HL-60/S4 treated with retinoic acid at 250 ng/mL for 4 days and 3 days (cell line): ENCODE results near the gene MYLK4.

ENCODE experiments used
- in situ Hi-C: fragments of 300-500 bp; cut with MboI; formaldehyde crosslinking; loops from 2 replicates; pipeline ENCODE4 v1.7.0; 2022; ENCODE audit warnings: low sequenced_read_pairs

MYLK4 gene

DNA sequence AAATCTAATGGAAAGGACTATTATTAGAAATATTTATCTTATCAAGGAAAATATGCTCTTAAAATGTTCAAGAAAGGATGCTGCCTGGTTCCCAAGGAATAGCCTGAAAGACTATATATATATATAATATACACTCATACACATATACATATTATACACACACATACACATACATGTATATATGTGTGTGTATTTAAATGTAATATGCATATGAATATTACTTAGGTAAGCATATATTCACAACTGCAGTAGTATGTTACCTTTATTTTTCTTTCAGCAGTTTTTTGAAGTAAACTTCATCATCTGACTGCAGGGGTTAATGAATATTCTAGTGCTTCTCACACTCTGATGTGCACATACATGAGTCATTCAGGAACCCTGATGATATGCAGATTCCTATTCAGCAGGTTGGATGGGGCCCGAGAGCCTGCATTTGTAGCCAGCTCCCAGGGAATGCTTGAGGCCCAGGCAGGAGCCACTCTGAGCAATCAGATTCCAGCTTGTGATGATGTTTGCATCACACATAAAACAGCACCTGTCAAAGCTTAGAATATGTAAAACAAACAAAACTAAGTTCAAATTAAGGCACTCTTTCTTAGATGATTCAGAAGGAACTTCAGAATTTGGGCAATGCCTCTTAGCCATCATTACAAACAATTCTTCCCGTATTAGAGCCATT lies 16.1 kb downstream of the MYLK4 start:
- in situ Hi-C loops, result no loop called here

DNA sequence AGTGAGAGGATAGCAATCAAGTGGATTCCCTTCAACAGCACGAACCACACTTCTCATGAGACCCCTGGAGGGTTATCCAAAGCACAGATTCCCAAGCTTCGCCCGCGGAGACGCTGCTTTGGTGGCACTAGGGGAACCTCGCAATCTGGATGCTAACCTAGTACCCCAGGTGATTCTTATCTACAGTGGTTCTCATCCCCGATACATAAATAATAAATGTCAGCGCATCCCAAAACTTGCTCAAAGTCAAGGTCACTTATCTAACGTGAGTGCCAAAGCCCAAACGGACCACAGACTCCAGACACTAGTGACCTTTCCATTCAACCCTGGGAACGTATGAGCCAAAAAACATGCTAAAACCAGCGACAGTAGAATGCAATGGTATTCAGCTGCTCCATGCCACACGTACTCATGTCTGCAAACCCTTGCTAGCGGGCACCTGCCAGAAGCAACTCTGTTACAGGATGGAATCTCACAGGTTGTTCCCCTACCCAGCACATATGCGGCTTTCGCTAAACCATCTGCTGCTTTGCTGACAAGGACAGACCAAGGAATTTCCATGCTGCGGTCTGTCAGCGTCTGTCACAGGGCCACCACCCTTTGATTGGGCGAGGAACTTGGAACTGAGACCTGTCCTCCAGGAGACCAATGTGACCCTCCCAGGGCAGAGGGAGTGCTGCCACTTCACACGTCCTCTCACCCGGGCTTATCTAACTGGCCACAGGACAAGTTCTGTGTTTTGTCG lies 16.8 kb downstream of the MYLK4 start:
- in situ Hi-C loops, result no loop called here

DNA sequence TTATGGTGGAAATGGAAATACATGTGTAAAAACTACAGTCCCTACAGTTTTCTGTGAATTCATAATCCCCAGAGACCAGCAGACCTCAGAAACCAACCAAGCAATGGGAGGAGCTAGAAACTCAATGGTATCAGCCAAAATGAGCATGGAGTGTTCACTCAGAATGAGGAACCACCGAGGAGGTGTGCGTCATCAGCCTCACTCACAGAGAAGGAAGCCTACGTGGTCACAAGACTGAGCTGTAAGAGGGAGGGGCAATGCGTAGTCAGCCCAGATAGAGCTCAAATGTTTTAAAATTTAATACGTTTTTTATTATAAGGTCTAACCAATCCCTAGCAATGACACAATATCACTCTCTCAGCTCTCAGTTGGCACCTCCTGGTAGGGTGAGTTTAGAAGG lies 17.4 kb downstream of the MYLK4 start:
- in situ Hi-C loops, result no loop called here

DNA sequence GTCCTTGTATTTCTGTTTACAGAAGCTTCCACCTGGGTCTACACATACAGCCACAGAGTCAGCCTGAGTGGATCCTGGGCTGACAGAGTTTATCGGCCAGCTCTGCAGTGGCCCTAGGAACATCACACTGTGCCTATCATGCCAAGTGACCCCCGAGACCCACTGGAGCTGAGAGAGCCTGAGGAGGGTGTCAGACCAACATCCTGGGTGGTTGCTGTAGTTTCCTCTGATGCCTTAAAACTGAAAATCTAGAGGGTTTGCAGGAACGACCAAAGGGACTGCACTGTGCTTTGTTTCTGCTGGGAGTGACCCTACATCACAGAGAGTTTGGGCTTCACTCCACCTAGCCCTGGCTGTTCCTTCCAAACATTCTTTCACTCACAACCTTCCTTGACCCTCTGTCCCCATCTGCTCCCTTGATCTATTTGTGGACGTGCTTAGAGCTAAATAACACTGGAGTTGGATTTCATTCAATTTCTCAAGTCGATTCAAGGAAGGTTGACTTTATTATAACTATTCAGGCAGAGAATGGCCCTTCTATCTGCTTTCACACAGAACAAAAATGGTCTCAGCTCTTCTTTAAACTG lies 18.1 kb downstream of the MYLK4 start:
- in situ Hi-C loops, result no loop called here

DNA sequence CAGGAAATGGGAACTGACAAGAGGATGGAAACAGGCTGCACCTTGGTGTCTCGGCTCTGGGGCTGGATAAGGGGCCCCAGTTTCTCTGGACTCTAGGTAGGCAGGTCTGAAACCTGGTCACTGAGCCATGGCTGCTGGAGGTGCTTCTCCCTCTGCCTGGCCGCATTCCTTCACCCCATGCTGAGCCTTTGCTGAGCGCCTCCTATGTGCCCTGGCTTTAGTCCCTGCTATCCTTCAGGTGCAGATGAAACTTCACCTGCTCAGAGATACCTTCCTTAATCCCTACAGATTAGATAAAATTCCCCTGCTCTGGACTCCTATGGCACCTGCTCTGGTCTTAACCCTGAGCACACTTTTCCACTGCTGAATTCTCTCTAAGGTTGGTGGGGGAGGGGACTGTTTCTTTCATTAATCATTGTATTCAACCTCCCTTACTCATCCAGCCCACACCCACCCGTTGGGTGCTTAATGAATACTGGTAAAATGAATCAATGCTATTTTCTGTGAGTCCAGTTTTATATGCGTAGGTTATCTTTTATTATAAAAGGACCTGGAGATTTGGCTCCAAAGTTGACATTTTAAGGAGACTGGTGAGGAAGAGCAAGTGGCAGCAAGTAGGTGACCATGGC lies 19.3 kb downstream of the MYLK4 start:
- in situ Hi-C loops, result no loop called here

DNA sequence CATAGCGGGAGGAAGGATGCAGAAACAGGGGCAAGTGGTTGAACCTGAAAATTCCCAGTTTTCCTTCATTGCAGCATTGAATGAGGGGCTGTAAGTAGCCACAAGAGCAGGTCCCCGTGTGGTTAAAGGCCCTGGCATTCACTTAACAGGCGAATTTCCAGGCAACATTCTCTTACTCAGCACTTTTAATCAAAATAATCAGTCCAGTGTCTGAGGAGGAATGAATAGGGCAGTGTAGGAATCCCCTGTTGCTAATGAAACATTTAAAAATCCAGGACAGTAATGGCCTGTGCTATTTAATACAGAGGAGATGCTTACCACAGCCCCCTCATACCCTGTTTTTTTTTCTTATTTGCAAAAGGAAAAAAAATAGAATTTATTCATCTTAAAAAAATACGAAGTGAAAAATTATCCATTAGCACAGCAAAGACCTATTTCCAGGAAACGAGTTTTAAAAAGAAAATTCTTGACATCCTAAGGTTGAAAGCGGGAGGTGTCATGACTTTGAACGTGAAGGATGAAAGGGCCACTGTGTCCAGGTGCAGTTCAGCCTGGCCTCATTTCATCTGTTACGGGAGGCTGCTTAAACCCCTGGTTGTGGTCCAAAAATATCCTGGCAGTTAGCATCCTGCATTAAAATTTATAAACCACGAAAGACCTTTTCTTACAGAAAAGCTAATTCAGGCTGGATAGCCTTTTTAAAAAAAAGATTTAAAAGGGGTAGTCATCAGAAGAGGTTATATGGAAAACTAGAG lies 20.2 kb downstream of the MYLK4 start:
- in situ Hi-C loops, result no loop called here

DNA sequence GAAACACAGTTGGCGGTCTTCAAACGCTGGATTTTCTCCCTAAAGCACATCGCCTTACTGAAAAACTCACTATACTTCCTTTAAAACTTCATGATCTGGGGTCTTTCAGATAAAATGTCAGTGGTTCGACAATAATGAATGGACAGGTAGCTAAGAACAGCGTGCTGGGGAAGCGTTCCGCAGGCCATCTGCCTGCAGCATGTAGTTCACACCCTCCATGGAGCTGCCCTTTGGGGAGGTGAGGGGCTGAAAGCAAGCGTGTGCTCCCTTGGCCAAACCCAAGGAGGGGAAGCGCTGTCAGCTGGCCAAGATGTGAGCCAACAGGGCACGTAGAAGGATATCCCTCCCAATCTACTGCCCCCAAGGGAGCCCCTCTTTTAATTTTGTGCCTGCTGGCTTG lies 20.8 kb downstream of the MYLK4 start:
- in situ Hi-C loops, result no loop called here

DNA sequence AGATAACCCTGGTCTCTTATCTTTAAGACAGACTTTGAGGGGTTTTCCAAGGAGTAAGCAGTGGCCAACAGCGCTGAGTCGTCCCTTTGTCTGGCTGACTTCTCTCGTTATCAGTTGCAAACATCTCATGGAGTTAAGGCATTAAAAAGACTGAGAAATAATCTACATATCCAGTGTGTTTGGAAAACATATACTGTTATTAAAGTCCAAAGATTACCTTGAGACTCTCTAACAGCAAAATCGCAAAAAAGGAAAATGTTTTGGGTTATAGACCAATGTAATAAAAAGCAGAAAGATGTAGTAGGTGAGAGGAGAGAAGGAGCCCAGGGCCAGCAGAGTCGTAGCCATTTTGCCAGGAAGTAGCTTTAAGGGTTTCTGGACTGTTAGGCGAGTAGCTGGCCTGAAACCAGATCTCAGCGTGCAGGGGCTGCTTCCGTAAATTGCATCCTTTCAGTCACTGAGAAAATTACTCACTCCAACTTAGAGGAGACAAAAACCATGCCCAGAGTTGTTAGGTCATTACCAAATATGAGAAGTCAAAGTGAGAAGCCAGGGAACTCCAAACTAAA lies 24.6 kb downstream of the MYLK4 start:
- in situ Hi-C loops, result no loop called here

DNA sequence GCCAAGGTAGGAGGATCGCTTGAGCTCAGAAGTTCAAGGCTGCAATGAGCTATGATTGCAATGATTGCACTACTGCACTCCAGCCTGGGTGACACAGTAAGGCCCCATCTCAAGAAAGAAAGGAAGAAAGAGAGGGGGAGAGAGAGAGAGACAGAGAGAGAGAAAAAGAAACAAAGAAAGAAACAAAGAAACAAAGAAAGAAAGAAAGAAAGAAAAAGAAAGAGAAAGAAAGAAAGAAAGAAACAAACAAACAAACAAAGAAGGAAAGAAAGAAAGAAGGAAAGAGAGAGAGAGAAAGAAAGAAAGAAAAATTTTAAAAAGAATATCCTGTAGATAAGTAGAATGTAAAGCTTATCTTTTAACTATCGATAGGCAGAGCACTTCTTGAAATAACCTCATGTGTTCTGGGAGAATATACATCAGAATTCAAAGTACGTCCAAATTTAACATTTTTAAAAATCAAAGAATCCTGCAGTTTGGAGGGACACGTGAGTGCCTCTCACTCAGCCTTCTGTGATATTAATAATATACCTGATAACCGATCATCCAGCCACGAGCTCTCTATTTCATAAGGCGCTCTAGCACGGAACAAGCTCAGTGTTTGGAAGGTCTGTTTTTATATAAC lies 25.2 kb downstream of the MYLK4 start:
- in situ Hi-C loops, result no loop called here

DNA sequence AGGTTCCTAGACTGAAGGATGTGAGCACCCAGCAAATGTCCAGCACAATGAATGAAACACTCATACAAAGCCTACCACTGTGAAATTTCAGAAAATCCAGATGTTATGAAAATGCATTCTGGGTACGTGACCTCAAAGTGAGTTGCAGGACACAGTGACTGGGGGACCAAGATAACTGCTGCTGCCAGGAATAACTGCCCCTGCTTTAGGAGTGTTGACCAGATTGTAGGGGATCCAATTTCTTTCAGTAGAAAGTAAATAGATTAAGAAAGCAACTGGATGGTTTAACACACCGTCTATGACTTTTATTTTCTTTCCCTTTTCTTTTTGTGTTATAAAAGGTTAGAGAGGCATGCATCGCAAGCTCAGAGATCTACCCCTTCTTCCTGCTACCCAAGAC lies 29.5 kb downstream of the MYLK4 start:
- in situ Hi-C loops, result no loop called here

DNA sequence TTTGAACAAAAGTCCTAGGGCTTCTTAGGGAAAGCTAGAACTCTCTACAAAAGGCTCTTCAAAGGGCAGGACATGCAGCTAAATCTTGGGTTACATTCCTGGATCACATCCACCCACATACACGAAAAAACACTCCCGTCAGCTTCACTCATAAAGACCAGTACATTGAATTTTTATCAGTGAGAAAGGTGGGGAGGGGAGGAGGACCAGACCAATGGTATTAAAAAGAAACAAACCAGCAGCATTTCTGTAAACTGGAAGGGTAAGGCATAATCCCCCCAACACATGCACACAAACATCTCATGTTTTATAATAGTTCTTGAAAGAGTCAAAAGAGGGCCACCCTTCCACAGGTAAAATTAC lies 31.6 kb downstream of the MYLK4 start:
- in situ Hi-C loops, result no loop called here

DNA sequence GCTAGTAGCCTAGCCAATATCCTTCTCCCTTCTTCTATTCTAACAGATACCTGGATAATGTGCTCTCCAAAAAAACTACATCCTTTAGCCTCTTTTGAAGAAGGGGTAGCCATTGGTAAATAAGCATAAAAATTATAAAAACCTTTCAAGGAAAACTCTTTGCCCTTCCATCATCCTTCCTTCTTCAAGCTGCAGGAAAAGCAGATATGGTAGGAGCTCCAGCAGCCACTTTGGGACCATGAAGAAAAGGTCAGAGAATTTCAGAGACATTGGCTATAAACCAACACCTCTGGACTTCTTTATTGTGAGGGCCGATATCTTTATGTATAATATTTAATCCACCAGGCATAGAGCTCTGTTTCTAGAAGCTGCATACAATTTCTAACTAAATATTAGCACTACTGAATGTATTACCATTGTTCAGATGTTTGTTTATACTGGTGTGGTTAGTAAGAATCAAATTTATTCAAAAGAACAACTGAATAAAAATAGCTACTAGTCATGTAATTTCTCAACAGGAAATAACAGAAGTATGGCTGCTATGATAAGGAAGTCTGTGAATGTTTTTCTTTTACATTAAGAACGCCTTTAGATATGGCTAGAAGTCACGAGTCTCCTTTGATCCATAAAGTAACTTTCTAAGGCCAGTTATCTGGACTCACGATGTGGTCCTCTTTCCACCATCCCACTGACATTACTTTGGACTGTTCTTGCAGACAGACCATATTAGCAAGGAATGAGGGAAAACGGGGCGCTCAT lies 32.2 kb downstream of the MYLK4 start:
- in situ Hi-C loops, result no loop called here

DNA sequence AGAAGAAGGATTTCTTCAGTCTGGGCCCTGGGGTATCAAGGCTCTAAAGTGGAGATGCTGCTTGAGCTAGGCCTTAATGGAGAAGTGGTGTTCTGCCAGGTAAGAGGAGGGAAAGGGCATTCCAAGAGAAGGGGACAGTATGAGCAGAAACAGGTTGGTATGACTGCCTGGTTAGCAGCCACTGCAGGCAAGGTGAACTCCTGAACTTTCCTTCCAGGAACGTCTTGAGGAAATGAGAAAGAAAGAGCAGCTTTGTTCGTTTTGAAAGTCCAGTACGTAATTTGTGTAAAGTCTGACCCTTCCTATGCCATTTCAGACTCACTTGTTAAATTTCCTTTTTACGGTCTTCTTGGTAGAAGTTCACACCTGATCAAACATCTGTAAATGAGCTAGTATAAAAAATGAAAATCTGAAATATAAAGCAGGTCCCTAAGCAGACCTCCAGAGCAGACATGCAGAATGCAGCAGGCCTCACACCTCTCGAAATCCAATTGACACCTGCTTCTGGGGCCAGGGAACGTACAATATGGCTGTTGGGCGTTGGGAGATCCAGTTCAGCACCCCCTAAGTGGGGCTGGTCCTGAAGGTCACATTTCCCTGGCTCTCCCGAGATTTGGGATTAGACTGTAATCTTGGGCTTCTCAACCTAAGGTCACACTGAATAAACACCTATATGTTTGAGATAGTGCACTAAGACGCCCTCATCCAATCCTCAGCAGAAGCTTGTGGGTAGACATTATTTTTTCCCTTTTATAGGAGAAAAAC lies 33.6 kb downstream of the MYLK4 start:
- in situ Hi-C loops, result no loop called here

DNA sequence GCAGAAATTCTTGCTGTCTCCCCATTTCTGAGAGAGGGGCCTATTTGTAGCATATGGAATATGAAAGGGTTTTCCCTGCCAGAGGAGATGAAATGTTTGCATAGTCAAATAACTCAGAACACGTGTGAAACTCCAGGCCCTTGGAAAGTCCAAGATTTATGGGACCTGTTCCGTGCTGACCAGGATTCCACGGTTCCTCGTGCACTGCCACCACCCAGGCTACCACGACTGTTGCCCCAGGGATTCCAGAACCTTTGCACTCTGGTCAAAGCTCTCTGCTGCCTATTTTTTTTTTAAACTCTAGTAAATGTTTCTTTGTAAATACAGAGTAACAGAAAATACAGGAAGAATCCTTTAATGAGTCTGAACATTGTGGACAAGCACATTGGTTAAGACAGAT lies 35.0 kb downstream of the MYLK4 start:
- in situ Hi-C loops, result no loop called here

DNA sequence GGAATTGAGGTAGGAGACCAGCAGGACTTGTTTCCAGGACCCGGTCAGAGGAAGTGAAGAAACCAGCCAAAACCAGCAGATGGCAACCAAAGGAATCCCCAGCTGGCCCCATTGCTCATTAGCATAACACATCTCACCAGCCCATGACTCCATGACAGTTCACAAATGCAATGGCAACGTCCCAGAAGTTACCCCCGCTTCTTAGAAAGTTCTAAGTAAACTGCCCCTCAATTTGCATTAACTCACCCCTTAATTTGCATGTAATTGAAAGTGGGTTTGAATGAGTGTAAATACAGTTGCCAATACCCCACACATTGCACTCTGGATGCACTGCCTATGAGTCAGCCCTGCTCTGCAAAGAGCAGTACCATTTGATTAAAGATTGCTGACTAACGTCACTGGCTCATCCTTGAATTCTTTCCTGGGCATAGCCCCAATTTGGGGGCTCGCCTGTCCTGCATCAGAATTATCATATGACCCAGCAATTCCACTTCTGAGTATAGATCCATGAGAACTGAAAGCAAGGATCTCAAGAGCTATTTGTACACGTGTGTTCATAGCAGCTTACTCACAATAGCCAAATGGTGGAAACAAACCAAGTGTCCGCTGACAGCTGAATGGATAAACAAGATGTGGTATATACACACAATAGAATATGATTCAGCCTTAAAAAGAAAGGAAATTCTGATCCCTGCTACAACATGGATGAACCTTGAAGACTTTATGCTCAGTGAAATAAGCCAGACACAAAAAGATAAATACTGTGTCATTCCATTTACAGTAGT lies 36.4 kb downstream of the MYLK4 start:
- in situ Hi-C loops, result no loop called here

DNA sequence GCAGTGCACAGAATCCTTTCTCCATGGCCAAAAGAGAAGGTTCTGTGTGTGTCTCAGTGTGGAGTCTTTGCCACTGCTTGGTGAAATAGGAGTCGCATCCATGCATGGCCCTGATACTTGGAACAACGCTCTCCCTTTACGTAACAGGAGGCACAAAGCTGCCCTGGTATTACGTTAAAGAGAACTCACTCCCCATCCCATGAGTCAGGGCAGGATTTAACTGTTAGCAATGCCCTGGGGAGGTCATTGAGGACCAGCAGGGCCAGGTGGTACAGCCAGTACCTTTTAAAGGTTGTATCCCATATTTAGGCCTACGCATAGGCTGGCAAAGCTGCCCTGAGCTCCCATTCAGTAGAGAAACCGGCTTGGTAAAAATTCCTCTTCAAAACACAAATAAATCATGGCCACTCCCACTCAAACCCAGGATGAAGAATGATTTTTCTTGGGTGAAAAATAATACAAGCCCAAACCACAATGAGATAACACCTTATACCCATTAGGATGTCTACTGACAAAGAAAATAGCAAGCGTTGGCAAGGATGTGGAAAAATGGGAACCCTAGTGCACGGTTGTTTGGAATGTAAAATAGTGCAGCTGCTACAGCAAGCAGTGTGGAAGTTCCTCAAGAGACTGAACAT lies 37.1 kb downstream of the MYLK4 start:
- in situ Hi-C loops, result no loop called here

DNA sequence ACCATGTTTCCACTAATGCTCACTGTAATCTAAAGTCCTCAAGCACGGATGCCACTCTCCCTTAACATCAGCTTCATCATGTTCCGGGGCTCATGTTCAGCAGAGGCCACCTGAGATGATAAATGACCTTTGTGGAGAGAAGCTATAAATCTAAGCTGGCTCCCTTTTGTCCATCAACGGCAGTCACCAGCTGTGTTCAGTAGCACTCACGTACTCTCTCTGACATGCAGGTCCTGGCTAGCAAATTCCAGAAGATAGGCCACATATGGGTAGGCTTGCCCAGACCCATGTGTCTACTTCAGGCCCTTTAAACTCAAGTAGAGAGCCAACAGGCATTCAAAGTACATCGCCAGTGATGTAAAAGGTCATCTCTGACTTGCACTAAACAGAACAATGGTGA lies 38.6 kb downstream of the MYLK4 start:
- in situ Hi-C loops, result no loop called here

DNA sequence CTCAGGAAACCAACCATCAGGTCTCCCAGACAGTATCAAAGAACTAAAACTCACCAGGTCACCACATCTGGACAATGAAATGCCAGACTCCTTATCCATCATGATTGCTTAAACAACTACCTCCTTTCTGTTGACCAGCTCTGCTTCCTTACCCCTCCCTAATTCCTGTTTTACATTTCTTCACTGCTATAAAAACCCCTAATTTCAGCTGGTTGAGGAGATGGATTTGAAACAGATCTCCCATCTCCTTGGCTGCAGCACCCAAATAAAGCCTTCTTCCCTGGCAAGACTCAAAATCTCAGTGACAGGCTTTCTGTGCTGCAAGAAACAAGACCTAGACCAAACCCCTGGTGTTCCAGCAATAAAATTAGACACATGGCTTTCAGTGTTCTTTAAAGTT lies 40.3 kb downstream of the MYLK4 start:
- in situ Hi-C loops, result no loop called here
